K562 (cell line): ENCODE measurements around the gene RNF26. TPM values are rescaled to one million over a fixed set of nuclear protein-coding genes. Genes with fewer than 3 reads are reported as not detected.
A peak's percentile ranks its signal among the peaks of the same experiment; 100 is the strongest.

Experiments used
- CREB3 ChIP-seq: fragments of 450-650 bp; conservative IDR thresholded peaks from 2 replicates; pipeline ENCODE4 v1.6.1; 2016; ENCODE audit warnings: missing genetic modification characterization, low read depth, mild to moderate bottlenecking, missing compliant biosample characterization, moderate library complexity
- HIVEP1 ChIP-seq: fragments of 250-450 bp; sonication (Bioruptor Pico); IDR thresholded peaks from 2 replicates; pipeline ENCODE4 v1.4.0; 2020; ENCODE audit warnings: mild to moderate bottlenecking
- KDM1A ChIP-seq, 2 experiments: fragments of 450-650 bp; IDR thresholded peaks; 2 replicates each; pipeline ENCODE4 v1.6.1; 2016; ENCODE audit warnings: mild to moderate bottlenecking in 2 of 2
- L3MBTL2 ChIP-seq: fragments of 450-650 bp; IDR thresholded peaks from 2 replicates; pipeline ENCODE4 v1.6.1; 2016; ENCODE audit warnings: mild to moderate bottlenecking, moderate library complexity
- MAFK ChIP-seq: IDR thresholded peaks from 2 replicates; pipeline ENCODE4 v1.6.1; 2011; ENCODE audit warnings: low read length, improper control_type of control experiment
- MYC ChIP-seq, 2 experiments: fragments of 250-450 bp in 1 of 2; sonication (Bioruptor Pico) in 1 of 2; IDR thresholded peaks; 2 replicates each; pipeline versions ENCODE4 v1.5.1 to v1.6.1; 2012 to 2021; ENCODE audit warnings: low read depth in 2 of 2, borderline replicate concordance in 1 of 2, improper control_type of control experiment in 1 of 2, low read length in 1 of 2, mild to moderate bottlenecking in 1 of 2, moderate library complexity in 1 of 2
- NRF1 ChIP-seq, 2 experiments: fragments of 450-650 bp; IDR thresholded peaks in 1 of 2; conservative IDR thresholded peaks in 1 of 2; 2 replicates each; pipeline ENCODE4 v1.6.1; 2014; ENCODE audit warnings: mild to moderate bottlenecking in 2 of 2
- PATZ1 ChIP-seq: fragments of 250-450 bp; sonication (Bioruptor Pico); IDR thresholded peaks from 2 replicates; pipeline ENCODE4 v1.5.0; 2020; ENCODE audit warnings: mild to moderate bottlenecking, borderline replicate concordance
- RCOR1 ChIP-seq, 2 experiments: IDR thresholded peaks; 2 replicates each; pipeline ENCODE4 v1.6.1; 2012; ENCODE audit warnings: low read depth in 2 of 2, low read length in 2 of 2, borderline replicate concordance in 1 of 2, improper control_type of control experiment in 1 of 2
- SP1 ChIP-seq: sonication (generic); formaldehyde crosslinking; IDR thresholded peaks from 2 replicates; pipeline ENCODE4 v1.8.1; 2022; ENCODE audit warnings: mild to moderate bottlenecking, missing genetic modification reagents
- TRIM24 ChIP-seq, 2 experiments: fragments of 450-650 bp; IDR thresholded peaks; 2 replicates each; pipeline ENCODE4 v1.6.1; 2016
- ZNF263 ChIP-seq: sonication (generic); formaldehyde crosslinking; IDR thresholded peaks from 2 replicates; pipeline ENCODE4 v1.8.0; 2022; ENCODE audit warnings: mild to moderate bottlenecking, missing genetic modification reagents, borderline replicate concordance
- ZNF280A ChIP-seq: fragments of 450-650 bp; IDR thresholded peaks from 2 replicates; pipeline ENCODE4 v1.6.1; 2018; ENCODE audit warnings: mild to moderate bottlenecking, low read depth; ENCODE audit not compliant: partially characterized antibody
- polyA plus RNA-seq, 8 experiments: library from polyadenylated mRNA; depleted of rRNA in 4 of 8; stranded (reverse) in 5 of 8; unstranded in 3 of 8; fragments of >200 nt; fragmentation: Nextera tagmentation in 2 of 8; fragmentation: Illumina TruSeq in 1 of 8; extraction: Ambion mirVana in 2 of 8; extraction: Trizol in 1 of 8; gene quantifications; 2 replicates each; pipeline versions ENCODE4 v1.2.1 to v1.2.3, GENCODE V29; 2011 to 2014; ENCODE audit warnings: inconsistent platforms in 1 of 8, missing spikeins in 1 of 8
- total RNA-seq, 7 experiments: library from RNA; depleted of rRNA in 6 of 7; stranded (reverse); fragments of >200 nt in 6 of 7; fragmentation: Illumina TruSeq in 2 of 7; extraction: Trizol in 2 of 7; gene quantifications; 2 replicates each; pipeline versions ENCODE4 v1.2.1 to v1.2.3, GENCODE V29; 2011 to 2021; ENCODE audit warnings: low replicate concordance in 1 of 7
- TF ChIP-seq, protein P1 (sequence below): sonication (generic); formaldehyde crosslinking; IDR thresholded peaks from 2 replicates; pipeline ENCODE4 v1.5.0; 2020; ENCODE audit warnings: missing genetic modification reagents
- TF ChIP-seq, protein P2 (sequence below): fragments of 200-800 bp; sonication (Bioruptor generic); IDR thresholded peaks from 2 replicates; pipeline ENCODE4 v1.6.1; 2016; ENCODE audit warnings: missing genetic modification characterization, missing compliant biosample characterization

The RNF26 gene
- total and polyA plus RNA-seq, 9 of the 15 experiments (the other 6 are each of a cell fraction or from before 2014, with no cell fraction given), result 5.3 to 53.6 (median 12.7) TPM

GRCh38 chr11:119374632-119375336, 40.5 kb downstream of the RNF26 start (continued):
- no peak for TF ChIP-seq ZNF280A
- TF ChIP-seq ZNF263, result peak; percentile 34; the same call in 1 of the 2 replicates
- no peak for TF ChIP-seq PATZ1 (CRISPR knock-in tag)
- TF ChIP-seq RCOR1 (IDR thresholded peaks at IDR 0.05; ENCODE audit: borderline replicate concordance in 1 of 2, low read depth in 2 of 2, low read length in 2 of 2), result peak in 1 of 2 experiments; percentile 65; a peak in 2 of 4 replicates
- TF ChIP-seq KDM1A (IDR thresholded peaks at IDR 0.05), result peak in 1 of 2 experiments; percentile 46; a peak in 1 of 4 replicates
- TF ChIP-seq, protein P1, sequence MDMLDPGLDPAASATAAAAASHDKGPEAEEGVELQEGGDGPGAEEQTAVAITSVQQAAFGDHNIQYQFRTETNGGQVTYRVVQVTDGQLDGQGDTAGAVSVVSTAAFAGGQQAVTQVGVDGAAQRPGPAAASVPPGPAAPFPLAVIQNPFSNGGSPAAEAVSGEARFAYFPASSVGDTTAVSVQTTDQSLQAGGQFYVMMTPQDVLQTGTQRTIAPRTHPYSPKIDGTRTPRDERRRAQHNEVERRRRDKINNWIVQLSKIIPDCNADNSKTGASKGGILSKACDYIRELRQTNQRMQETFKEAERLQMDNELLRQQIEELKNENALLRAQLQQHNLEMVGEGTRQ, result peak; percentile 32; the same call in 1 of the 2 replicates
- TF ChIP-seq TRIM24 (IDR thresholded peaks at IDR 0.05), result no peak
- TF ChIP-seq MAFK, result peak; percentile 12; the same call in 1 of the 2 replicates
- peak; percentile 64; the same call in 1 of the 2 replicates for TF ChIP-seq MYC (IDR thresholded peaks at IDR 0.05; ENCODE audit: low read depth, low read length)
- TF ChIP-seq MYC (CRISPR knock-in tag; IDR thresholded peaks at IDR 0.05; ENCODE audit: borderline replicate concordance, low read depth), result no peak
- TF ChIP-seq HIVEP1, result no peak
- peak; percentile 39; the same call in 1 of the 2 replicates for TF ChIP-seq SP1 (CRISPR knock-in tag)
- TF ChIP-seq, protein P2, sequence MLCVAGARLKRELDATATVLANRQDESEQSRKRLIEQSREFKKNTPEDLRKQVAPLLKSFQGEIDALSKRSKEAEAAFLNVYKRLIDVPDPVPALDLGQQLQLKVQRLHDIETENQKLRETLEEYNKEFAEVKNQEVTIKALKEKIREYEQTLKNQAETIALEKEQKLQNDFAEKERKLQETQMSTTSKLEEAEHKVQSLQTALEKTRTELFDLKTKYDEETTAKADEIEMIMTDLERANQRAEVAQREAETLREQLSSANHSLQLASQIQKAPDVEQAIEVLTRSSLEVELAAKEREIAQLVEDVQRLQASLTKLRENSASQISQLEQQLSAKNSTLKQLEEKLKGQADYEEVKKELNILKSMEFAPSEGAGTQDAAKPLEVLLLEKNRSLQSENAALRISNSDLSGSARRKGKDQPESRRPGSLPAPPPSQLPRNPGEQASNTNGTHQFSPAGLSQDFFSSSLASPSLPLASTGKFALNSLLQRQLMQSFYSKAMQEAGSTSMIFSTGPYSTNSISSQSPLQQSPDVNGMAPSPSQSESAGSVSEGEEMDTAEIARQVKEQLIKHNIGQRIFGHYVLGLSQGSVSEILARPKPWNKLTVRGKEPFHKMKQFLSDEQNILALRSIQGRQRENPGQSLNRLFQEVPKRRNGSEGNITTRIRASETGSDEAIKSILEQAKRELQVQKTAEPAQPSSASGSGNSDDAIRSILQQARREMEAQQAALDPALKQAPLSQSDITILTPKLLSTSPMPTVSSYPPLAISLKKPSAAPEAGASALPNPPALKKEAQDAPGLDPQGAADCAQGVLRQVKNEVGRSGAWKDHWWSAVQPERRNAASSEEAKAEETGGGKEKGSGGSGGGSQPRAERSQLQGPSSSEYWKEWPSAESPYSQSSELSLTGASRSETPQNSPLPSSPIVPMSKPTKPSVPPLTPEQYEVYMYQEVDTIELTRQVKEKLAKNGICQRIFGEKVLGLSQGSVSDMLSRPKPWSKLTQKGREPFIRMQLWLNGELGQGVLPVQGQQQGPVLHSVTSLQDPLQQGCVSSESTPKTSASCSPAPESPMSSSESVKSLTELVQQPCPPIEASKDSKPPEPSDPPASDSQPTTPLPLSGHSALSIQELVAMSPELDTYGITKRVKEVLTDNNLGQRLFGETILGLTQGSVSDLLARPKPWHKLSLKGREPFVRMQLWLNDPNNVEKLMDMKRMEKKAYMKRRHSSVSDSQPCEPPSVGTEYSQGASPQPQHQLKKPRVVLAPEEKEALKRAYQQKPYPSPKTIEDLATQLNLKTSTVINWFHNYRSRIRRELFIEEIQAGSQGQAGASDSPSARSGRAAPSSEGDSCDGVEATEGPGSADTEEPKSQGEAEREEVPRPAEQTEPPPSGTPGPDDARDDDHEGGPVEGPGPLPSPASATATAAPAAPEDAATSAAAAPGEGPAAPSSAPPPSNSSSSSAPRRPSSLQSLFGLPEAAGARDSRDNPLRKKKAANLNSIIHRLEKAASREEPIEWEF (CRISPR knock-in tag), result no peak
- no peak for TF ChIP-seq CREB3
- no peak for TF ChIP-seq NRF1 (conservative IDR thresholded peaks at IDR 0.05 in 1 of 2, IDR thresholded peaks at IDR 0.05 in 1 of 2)
- peak; percentile 63; the same call in 1 of the 2 replicates for TF ChIP-seq L3MBTL2
